Upper lobe of right lung (tissue), 1 donor: Measurements from ENCODE around the gene SSC5D. TPM values are rescaled to one million over a fixed set of nuclear protein-coding genes. Genes with fewer than 3 reads are reported as not detected.
A peak's percentile ranks its signal among the peaks of the same experiment; 100 is the strongest.

Source experiments
- ATAC-seq: fragments of 200-7000 bp; cut with Tn5 transposase; one replicate; pipeline ENCODE4 v1.9.1; 2020; ENCODE audit warnings: mild to moderate bottlenecking, moderate library complexity
- DNase-seq: peaks from one replicate; pipeline ENCODE4 v3.0.0-alpha.2; 2020
- H3K27ac ChIP-seq: fragments of 200-600 bp; one replicate; pipeline ENCODE4 v1.8.0; 2022
- H3K27me3 ChIP-seq: fragments of 200-600 bp; one replicate; pipeline ENCODE4 v1.8.0; 2022; ENCODE audit warnings: mild to moderate bottlenecking
- H3K36me3 ChIP-seq: fragments of 200-600 bp; one replicate; pipeline ENCODE4 v1.8.0; 2022
- H3K4me1 ChIP-seq: fragments of 200-600 bp; one replicate; pipeline ENCODE4 v1.8.0; 2022
- H3K4me3 ChIP-seq: fragments of 200-600 bp; one replicate; pipeline ENCODE4 v1.8.0; 2022; ENCODE audit warnings: mild to moderate bottlenecking
- H3K9me3 ChIP-seq: fragments of 200-600 bp; one replicate; pipeline ENCODE4 v1.8.0; 2022
- CTCF ChIP-seq: fragments of 200-600 bp; IDR thresholded peaks from one replicate; pipeline ENCODE4 v1.8.0; 2022; ENCODE audit warnings: antibody characterized with exemption
- intact Hi-C: fragments of 100-400 bp; cut with DNase I; formaldehyde crosslinking; loops from one replicate; pipeline ENCODE4 v1.11.0; 2022
- total RNA-seq: library from RNA; stranded (reverse); fragmentation: NEBNext Ultra II Directional; extraction: Animal tissue kit (Norgen Biotek cat#: 25700); gene quantifications from one replicate; pipeline ENCODE4 v1.2.1, GENCODE V29; 2021
- donor health status: DM: no; HTN: yes; CAD: no; lungs with severe emphysema.

Gene SSC5D
- total RNA-seq, 1 donor from 2014 or later = 6.0 TPM

GRCh38 chr19:55485439-55486011 lies 2.7 kb upstream of the SSC5D start:
- no peaks in the 10 kb centered on the region for H3K9me3 ChIP-seq
- peak overlapping the region; percentile 69 for H3K27ac ChIP-seq
- H3K4me3 ChIP-seq = peak overlapping the region; percentile 55
- ATAC-seq (no peak), DNase-seq (no peak)
- H3K36me3 ChIP-seq = peaks cover 5% of the 10 kb centered on the region
- no peaks in the 10 kb centered on the region for H3K27me3 ChIP-seq
- TF ChIP-seq CTCF = no peak
- H3K4me1 ChIP-seq = peaks cover 8% of the 10 kb centered on the region
- intact Hi-C loops = no loop called here

- TF ChIP-seq CTCF = no peak
- peak overlapping the region; percentile 34 for H3K27ac ChIP-seq
- no peaks in the 10 kb centered on the region for H3K27me3 ChIP-seq
- intact Hi-C loops = no loop called here
- H3K36me3 ChIP-seq = peaks cover 5% of the 10 kb centered on the region
- no peak overlapping the region for H3K4me3 ChIP-seq
- DNase-seq (no peak), ATAC-seq (no peak)
- no peaks in the 10 kb centered on the region for H3K9me3 ChIP-seq
- peaks cover 8% of the 10 kb centered on the region for H3K4me1 ChIP-seq
These were observed 1.9 kb upstream of the SSC5D start for GRCh38 chr19:55486043-55486970.

GRCh38 chr19:55486971-55487923 lies 989 bp upstream of the SSC5D start:
- Histone ChIP-seq H3K4me3 (no peak overlapping the region), H3K9me3 (no peaks in the 10 kb centered on the region), H3K27ac (peak overlapping the region; percentile 34), H3K4me1 (peaks cover 8% of the 10 kb centered on the region), H3K36me3 (peaks cover 5% of the 10 kb centered on the region), H3K27me3 (no peaks in the 10 kb centered on the region)
- TF ChIP-seq CTCF = no peak
- no peak for DNase-seq
- intact Hi-C loops = no loop called here
- ATAC-seq = peak; percentile 7

- H3K9me3 ChIP-seq = no peaks in the 10 kb centered on the region
- no peak overlapping the region for H3K4me3 ChIP-seq
- ATAC-seq (no peak), DNase-seq (no peak)
- intact Hi-C loops = no loop called here
- no peak overlapping the region for H3K27ac ChIP-seq
- H3K4me1 ChIP-seq = peaks cover 5% of the 10 kb centered on the region
- no peaks in the 10 kb centered on the region for H3K36me3 ChIP-seq
- H3K27me3 ChIP-seq = peaks cover 6% of the 10 kb centered on the region
- no peak for TF ChIP-seq CTCF
These were observed 912 bp downstream of the SSC5D start for GRCh38 chr19:55488986-55489710.
